SHP77 treated with DMSO at 0.1 percent for 48 hours (cell line): ENCODE data around the gene POLN.

ENCODE experiments used
- DNase-seq: peaks from one replicate; lab custom pipeline; 2025; lab: John Stamatoyannopoulos, UW

POLN gene

GRCh38 chr4:2262145-2262943 lies 20.4 kb upstream of the POLN start:
- peak; percentile 63 for DNase-seq

GRCh38 chr4:2261853-2262144 lies 19.9 kb upstream of the POLN start, which contains the start of gene MXD4:
MXD4 (minus strand) TSS chr4:2262109; CDS start chr4:2261980, 129 bp downstream.
- DNase-seq = no peak

GRCh38 chr4:2261110-2261852 lies 19.4 kb upstream of the POLN start:
- no peak for DNase-seq

- no peak for DNase-seq
Observed at GRCh38 chr4:2260344-2261109, 18.6 kb upstream of the POLN start.

GRCh38 chr4:2259541-2260343 lies 17.8 kb upstream of the POLN start:
- DNase-seq = no peak

- DNase-seq = no peak
Observed at GRCh38 chr4:2259036-2259540, 17.2 kb upstream of the POLN start.

- DNase-seq = no peak
Observed at GRCh38 chr4:2258091-2259035, 16.4 kb upstream of the POLN start.

GRCh38 chr4:2257361-2258081 lies 15.6 kb upstream of the POLN start:
- DNase-seq = no peak

- no peak for DNase-seq
Observed at GRCh38 chr4:2256781-2257191, 14.9 kb upstream of the POLN start.

- DNase-seq = no peak
Observed at GRCh38 chr4:2256156-2256731, 14.3 kb upstream of the POLN start.

GRCh38 chr4:2255501-2256155 lies 13.7 kb upstream of the POLN start:
- no peak for DNase-seq

GRCh38 chr4:2254665-2255500 lies 13.0 kb upstream of the POLN start:
- no peak for DNase-seq

- DNase-seq = no peak
Observed at GRCh38 chr4:2253160-2254084, 11.5 kb upstream of the POLN start.

GRCh38 chr4:2252530-2253091 lies 10.7 kb upstream of the POLN start:
- DNase-seq = no peak

GRCh38 chr4:2251795-2252529 lies 10.0 kb upstream of the POLN start:
- DNase-seq = no peak
